OCI-LY7 (cell line): ENCODE measurements around the gene C4orf50.

Experiments used
- CTCF ChIP-seq: fragments of 200-600 bp; sonication (generic); conservative IDR thresholded peaks from 2 replicates; pipeline ENCODE4 v1.5.1; 2014; ENCODE audit warnings: mild to moderate bottlenecking, antibody characterized with exemption, low read length, moderate library complexity, mixed read lengths
- EZH2phosphoT487 ChIP-seq: fragments of 200-600 bp; sonication (generic); IDR thresholded peaks from 2 replicates; pipeline ENCODE4 v1.6.1; 2018; ENCODE audit warnings: low read depth, borderline replicate concordance, mild to moderate bottlenecking, mixed run types, antibody characterized with exemption, low read length, moderate library complexity, mixed read lengths

GRCh38 chr4:6001680-6002491 is 16.3 kb downstream of the C4orf50 start:
- TF ChIP-seq CTCF (no peak), EZH2phosphoT487 (no peak)
